ENCODE results near the gene KLHL1. TPM values are rescaled to one million over a fixed set of nuclear protein-coding genes. Genes with fewer than 3 reads are reported as not detected.

Gene KLHL1
- total RNA-seq, 1 experiment from 2014 or later: not detected

- Histone ChIP-seq H2AFZ (ENCODE audit: low read depth, low read length, poor library complexity, severe bottlenecking) (no peak overlapping the region), H3K9ac (ENCODE audit: low read length) (no peak overlapping the region), H3K4me1 (ENCODE audit: control insufficient read depth in 1 of 2, insufficient read depth in 2 of 2, low read length in 2 of 2) (no peaks in the 10 kb centered on the region), H3K4me3 (replicated peaks in 1 of 2; ENCODE audit: low read depth in 1 of 2, low read length in 2 of 2) (no peak overlapping the region), H3K9me3 (ENCODE audit: control insufficient read depth in 1 of 2, insufficient read depth in 1 of 2, low read depth in 1 of 2, low read length in 2 of 2) (no peaks in the 10 kb centered on the region), H3K27ac (ENCODE audit: low read depth, low read length) (no peak overlapping the region), H3K36me3 (ENCODE audit: control insufficient read depth in 1 of 2, insufficient read depth in 2 of 2, low read length in 2 of 2) (no peaks in the 10 kb centered on the region), H3K9me2 (ENCODE audit: insufficient read depth) (no peaks in the 10 kb centered on the region), H4K20me1 (ENCODE audit: insufficient read depth) (no peaks in the 10 kb centered on the region), H3K79me2 (ENCODE audit: insufficient read depth, low read length) (no peaks in the 10 kb centered on the region), H3K4me2 (ENCODE audit: low read length) (no peak overlapping the region), H3K27me3 (ENCODE audit: insufficient read depth, low read length) (no peaks in the 10 kb centered on the region)
- TF ChIP-seq SP1 (IDR thresholded peaks at IDR 0.05; ENCODE audit: low read depth): no peak
- TF ChIP-seq ELF1 (IDR thresholded peaks at IDR 0.05; ENCODE audit: borderline replicate concordance, low read depth): no peak
- no peak for TF ChIP-seq POLR2AphosphoS5 (IDR thresholded peaks at IDR 0.05; ENCODE audit: low read depth, low read length)
- no peak for TF ChIP-seq EZH2phosphoT487 (IDR thresholded peaks at IDR 0.05; ENCODE audit: borderline replicate concordance)
- no peak for TF ChIP-seq ZFX (IDR thresholded peaks at IDR 0.05)
- no peak for TF ChIP-seq SIN3A (IDR thresholded peaks at IDR 0.05; ENCODE audit: low read depth)
- TF ChIP-seq MAX (IDR thresholded peaks at IDR 0.05): no peak
- TF ChIP-seq REST (IDR thresholded peaks at IDR 0.05; ENCODE audit: low read depth): no peak
- TF ChIP-seq EGR1 (IDR thresholded peaks at IDR 0.05; ENCODE audit: low read depth): no peak
- no peak for TF ChIP-seq JUND (IDR thresholded peaks at IDR 0.05)
- TF ChIP-seq CBX3 (IDR thresholded peaks at IDR 0.05; ENCODE audit: low read depth): no peak
- no peak for TF ChIP-seq POLR2A (IDR thresholded peaks at IDR 0.05; ENCODE audit: borderline replicate concordance, extremely low read depth, insufficient read depth, insufficient read length)
- DNase-seq (ENCODE audit: low read depth, low spot score) (no peak), ATAC-seq (no peak)
- ChIA-PET RAD21 (ENCODE audit: low non-redundant PET in 1 of 2, low total read pairs in 2 of 2, uncharacterized antibody in 2 of 2, unreplicated experiment in 2 of 2) (no interaction called here), CTCF (no interaction called here), POLR2A (no interaction called here)
- BruUV-seq (replicated peaks): no TSS peak
- intact Hi-C loops (cut with micrococcal nuclease): loop anchor here (10.0 kb wide), 1 partner anchor 417 kb away; no protein-coding TSS in a partner anchor
Measured at GRCh38 chr13:69947582-69947981, 160.7 kb downstream of the KLHL1 start.

All from HCT116 (cell line).